Fibroblast of lung (primary cell): ENCODE measurements around the gene CRYBA4.

Source experiments
- CTCF ChIP-seq, 2 donors: IDR thresholded peaks in 1 of 2; conservative IDR thresholded peaks in 1 of 2; 1 replicate in 1 of 2; 2 replicates in 1 of 2; pipeline ENCODE4 v1.5.1; 2011 to 2012; ENCODE audit warnings: low read length in 2 of 2, control low read depth in 1 of 2, inconsistent platforms in 1 of 2, low read depth in 1 of 2, mild to moderate bottlenecking in 1 of 2
- EZH2 ChIP-seq: IDR thresholded peaks from 2 replicates; pipeline ENCODE4 v1.5.1; 2012; ENCODE audit warnings: low read length, control low read depth, mild to moderate bottlenecking; ENCODE audit errors: missing control alignments

GRCh38 chr22:26623984-26624383 lies 2.2 kb downstream of the CRYBA4 start:
- TF ChIP-seq CTCF (conservative IDR thresholded peaks at IDR 0.05 in 1 of 2, IDR thresholded peaks at IDR 0.05 in 1 of 2; ENCODE audit: low read depth in 1 of 2, low read length in 2 of 2) = no peak
- no peak for TF ChIP-seq EZH2
